HEK293T (cell line): Measurements from ENCODE around the gene BACH1.

ENCODE experiments used
- CTBP1 ChIP-seq: fragments of 450-650 bp; IDR thresholded peaks from 2 replicates; pipeline ENCODE4 v1.6.1; 2016; ENCODE audit warnings: borderline replicate concordance
- FOXA1 ChIP-seq: fragments of 450-650 bp; IDR thresholded peaks from 2 replicates; pipeline ENCODE4 v1.6.1; 2016; ENCODE audit warnings: mild to moderate bottlenecking
- LEF1 ChIP-seq: fragments of 450-650 bp; IDR thresholded peaks from 2 replicates; pipeline ENCODE4 v1.6.1; 2017; ENCODE audit warnings: mild to moderate bottlenecking, borderline replicate concordance
- SP1 ChIP-seq: fragments of 450-650 bp; IDR thresholded peaks from 2 replicates; pipeline ENCODE4 v1.6.1; 2017

DNA sequence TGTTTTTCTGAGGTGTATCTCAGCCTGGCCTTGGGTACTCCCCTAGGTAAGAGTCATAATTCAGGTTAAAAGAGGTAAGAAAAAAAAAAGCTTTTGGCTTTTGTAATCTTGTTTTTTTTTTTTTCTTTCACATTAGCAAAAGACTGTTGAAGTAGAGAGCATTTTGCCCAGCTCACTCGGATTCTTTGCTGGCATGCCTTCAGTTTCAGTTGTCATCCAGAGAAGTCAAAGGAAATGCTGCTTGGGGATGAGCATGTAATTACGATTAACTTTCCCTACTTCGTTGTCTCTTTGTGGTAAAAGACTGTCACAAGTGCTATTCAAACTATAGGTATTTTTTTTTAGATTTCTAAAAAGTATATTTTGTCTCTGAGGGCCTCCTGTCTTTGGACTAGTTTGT, 6.3 kb downstream of the BACH1 start:
- no peak for TF ChIP-seq SP1
- no peak for TF ChIP-seq FOXA1
- TF ChIP-seq LEF1: no peak
- no peak for TF ChIP-seq CTBP1
